ENCODE results near the gene C16orf89. TPM values are rescaled to one million over a fixed set of nuclear protein-coding genes. Genes with fewer than 3 reads are reported as not detected.

The C16orf89 gene
- total RNA-seq, 2 experiments from 2014 or later: not detected

DNA sequence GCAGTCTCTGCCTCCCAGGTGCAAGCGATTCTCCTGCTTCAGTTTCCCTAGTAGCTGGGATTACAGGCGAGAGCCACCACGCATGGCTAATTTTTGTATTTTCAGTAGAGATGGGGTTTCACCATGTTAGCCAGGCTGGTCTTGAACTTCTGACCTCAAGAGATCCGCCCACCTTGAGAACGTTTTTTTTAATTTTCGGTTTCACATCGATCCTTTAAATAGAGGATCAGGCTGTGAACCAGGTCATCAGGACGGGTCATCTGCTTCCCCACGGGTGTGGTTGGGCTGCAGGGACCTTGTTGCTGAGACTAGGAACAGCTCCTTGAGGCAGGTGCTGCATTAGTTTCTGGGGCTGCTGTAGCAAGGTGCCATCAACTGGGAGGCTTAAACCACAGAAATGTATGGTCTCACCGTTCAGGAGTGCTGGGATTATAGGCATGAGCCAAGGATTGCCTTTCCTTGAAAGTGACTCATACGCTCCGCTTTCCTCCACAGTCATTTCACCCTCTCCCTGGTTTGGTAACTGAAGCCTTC is 24.1 kb downstream of the C16orf89 start:
- DNase-seq (no peak), ATAC-seq (ENCODE audit: low read depth) (no peak)
- H3K36me3 Mint-ChIP-seq: no peaks in the 10 kb centered on the region
- no peaks in the 10 kb centered on the region for H3K4me1 Mint-ChIP-seq
- H3K9me3 Mint-ChIP-seq: no peaks in the 10 kb centered on the region
- H3K27ac Mint-ChIP-seq: no peak overlapping the region
- peaks cover 2% of the 10 kb centered on the region for H3K27me3 Mint-ChIP-seq
- POLR2A ChIA-PET: no interaction called here
- no peak overlapping the region for H3K4me3 Mint-ChIP-seq

DNA sequence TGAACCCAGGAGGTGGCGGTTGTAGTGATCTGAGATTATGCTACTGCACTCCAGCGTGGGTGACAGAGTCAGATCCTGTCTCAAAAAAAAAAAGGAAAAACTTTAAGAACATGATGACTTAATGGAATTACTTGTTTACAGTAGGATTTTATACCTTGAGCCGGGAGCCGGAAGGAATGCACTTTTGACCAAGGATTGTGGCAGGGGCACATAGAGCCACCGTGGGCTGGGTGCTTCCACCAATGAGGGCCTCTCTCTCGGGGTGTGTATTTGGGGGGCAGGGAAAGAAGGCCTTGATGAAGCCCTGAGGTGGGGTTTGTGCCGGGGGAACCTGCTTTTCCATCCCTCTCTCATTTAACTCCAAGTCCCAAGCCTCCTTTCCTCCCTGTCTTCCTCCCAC is 25.3 kb downstream of the C16orf89 start:
- POLR2A ChIA-PET: no interaction called here
- Mint-ChIP-seq H3K4me3 (no peak overlapping the region), H3K4me1 (no peaks in the 10 kb centered on the region), H3K27me3 (no peaks in the 10 kb centered on the region), H3K36me3 (no peaks in the 10 kb centered on the region), H3K27ac (no peak overlapping the region), H3K9me3 (no peaks in the 10 kb centered on the region)
- DNase-seq (no peak), ATAC-seq (ENCODE audit: low read depth) (no peak)

DNA sequence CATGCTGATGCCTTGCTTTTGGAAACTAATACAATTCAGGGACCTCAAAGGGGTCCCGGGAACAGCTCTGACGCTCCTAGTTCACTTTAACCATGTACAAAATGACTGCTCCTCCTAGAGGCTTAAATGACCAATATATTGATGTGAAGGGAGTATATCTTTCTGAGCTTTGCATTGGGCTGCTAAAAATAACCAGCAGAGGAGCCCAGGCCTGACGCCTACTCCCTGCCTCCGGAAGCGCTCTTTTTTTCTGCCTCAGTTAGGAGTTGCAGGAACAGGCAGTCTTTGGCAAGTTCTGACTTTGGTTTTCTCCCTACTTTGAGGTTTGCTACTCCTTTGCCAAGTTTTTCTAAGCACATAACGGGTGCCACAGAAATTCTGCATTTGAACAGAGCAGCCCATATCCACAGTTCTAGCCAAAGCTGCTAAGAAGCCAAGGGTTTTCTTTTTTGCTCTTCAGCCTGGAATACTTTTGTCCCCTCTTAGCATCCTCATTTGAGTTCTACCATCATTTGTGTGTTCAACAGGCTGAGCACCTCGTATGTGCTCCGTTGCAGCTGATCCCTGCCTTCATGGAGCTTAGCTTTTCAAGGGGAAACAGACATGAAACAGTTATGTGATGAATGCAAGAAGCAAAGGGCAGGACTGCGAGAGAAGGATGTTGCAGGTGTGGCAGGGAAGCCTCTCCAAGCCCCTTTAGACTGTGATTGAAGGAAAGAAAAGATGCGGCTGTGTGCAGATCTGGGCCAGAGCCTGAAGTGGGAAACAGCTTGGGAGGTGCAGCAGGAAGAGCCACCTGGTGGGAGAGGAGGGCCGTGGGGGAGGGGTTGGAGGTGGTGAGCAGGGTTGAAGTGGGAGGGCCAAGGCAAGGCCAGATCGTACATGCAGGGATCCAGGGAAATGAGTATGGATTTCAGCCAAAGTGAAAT is 29.3 kb downstream of the C16orf89 start:
- H3K36me3 Mint-ChIP-seq: no peaks in the 10 kb centered on the region
- no peak overlapping the region for H3K4me3 Mint-ChIP-seq
- no peaks in the 10 kb centered on the region for H3K9me3 Mint-ChIP-seq
- H3K4me1 Mint-ChIP-seq: peaks cover 8% of the 10 kb centered on the region
- POLR2A ChIA-PET: no interaction called here
- DNase-seq: no peak
- H3K27ac Mint-ChIP-seq: no peak overlapping the region
- ATAC-seq (ENCODE audit: low read depth): no peak
- H3K27me3 Mint-ChIP-seq: no peaks in the 10 kb centered on the region

DNA sequence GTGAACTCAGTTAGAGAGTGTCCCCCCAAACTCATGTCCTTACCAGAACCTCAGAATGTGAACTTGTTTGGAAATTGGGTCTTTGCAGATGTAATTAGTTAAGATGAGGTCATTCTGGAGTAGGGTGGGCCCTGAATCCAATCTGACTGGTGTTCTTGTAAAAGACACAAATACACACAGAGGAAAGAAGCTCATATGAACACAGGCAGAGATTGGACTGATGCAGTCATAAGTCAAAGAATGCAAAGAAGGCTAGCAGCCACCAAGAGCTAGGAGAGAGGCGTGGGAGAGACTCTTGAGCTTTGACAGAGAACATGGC is 29.9 kb downstream of the C16orf89 start:
- H3K27me3 Mint-ChIP-seq: no peaks in the 10 kb centered on the region
- H3K4me3 Mint-ChIP-seq: no peak overlapping the region
- H3K4me1 Mint-ChIP-seq: peaks cover 8% of the 10 kb centered on the region
- no peak for DNase-seq
- POLR2A ChIA-PET: no interaction called here
- H3K36me3 Mint-ChIP-seq: no peaks in the 10 kb centered on the region
- no peak for ATAC-seq (ENCODE audit: low read depth)
- H3K27ac Mint-ChIP-seq: no peak overlapping the region
- no peaks in the 10 kb centered on the region for H3K9me3 Mint-ChIP-seq

DNA sequence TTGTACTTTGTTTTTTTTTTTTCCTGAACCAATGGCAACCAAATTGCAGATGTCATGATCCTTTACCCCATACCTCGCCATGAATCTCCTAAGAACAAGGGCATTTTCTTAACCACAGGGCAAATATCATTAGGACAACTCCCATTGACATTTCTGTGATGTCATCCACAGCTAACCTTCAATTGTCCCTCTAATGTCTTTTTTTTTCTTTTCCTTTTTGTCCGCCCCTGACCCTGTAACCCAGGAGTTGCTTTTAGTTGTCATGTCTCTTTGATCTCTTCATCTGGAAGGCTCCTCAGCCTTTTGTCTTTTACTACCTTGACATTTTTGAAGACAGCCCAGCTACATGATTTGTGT is 31.6 kb downstream of the C16orf89 start:
- DNase-seq (no peak), ATAC-seq (ENCODE audit: low read depth) (no peak)
- H3K4me1 Mint-ChIP-seq: peaks cover 8% of the 10 kb centered on the region
- H3K27me3 Mint-ChIP-seq: no peaks in the 10 kb centered on the region
- H3K4me3 Mint-ChIP-seq: peak overlapping the region; percentile 83
- no peaks in the 10 kb centered on the region for H3K9me3 Mint-ChIP-seq
- H3K36me3 Mint-ChIP-seq: no peaks in the 10 kb centered on the region
- POLR2A ChIA-PET: interaction anchor here (0.5 to 1.3 kb wide), 4 partner anchors 27 to 64 kb away, joined by 3 to 9 read pairs (median 5); partner anchors contain the start of gene ALG1
- H3K27ac Mint-ChIP-seq: peak overlapping the region; percentile 76

DNA sequence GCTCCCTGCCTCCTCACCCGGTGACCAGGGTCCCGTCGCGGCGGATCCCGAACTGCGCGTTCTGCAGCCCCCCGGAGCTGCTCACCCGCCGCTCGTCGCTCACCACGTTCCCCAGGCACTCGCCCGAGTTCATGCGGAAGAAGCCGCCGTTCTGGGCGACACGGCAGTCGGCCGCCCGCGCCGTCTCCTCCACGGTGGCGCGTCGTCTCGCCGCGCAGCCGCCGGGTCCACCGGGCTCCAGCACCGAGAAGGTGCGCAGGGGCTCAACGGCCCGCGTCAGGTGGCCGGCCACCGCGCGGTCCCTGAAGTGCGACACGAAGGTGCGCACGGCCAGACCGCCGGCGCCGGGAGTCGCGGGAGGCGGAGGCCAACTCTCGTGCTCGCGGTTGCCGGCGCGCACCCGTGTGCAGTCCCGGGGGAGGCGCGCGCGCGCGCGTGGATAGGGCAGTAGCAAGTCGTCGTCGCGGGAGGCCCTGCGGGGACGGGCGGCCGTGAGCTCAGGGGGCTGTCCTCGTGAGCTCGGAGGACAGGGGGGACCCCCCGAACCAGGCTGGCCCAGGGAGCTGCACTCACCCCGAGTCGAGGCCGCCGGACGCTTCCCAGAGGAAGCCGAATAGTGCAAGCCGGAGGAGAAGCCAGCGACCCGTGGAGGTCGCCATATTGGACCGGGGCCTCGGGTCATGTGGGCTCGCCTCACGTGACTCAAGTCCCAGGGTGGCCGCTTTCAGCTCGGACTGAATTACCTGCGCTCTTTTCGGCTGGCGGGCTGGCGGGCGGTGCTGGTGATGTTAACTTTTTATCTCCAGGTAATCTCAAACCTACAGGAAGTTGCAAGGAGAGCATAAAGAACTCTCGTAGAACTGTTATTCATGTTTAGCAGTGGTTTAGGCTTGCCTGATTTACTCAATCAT is 32.2 kb downstream of the C16orf89 start, which contains the start of gene NAGPA:
Gene NAGPA (minus strand): TSS at position 680 of the 911 bp plus-strand sequence. CDS start 21 bp downstream, at position 659.
- Mint-ChIP-seq H3K9me3 (no peaks in the 10 kb centered on the region), H3K27me3 (no peaks in the 10 kb centered on the region), H3K27ac (peak within 1 kb of the TSS; percentile 76), H3K4me3 (peak within 1 kb of the TSS; percentile 83), H3K4me1 (peaks cover 10% of the 10 kb centered on the region), H3K36me3 (no peaks in the 10 kb centered on the region)
- peak; percentile 87 for DNase-seq
- POLR2A ChIA-PET: interaction anchor here (0.5 to 1.9 kb wide), 6 partner anchors 28 to 780 kb away, joined by 3 to 9 read pairs (median 5); partner anchors contain the start of gene ALG1
- peak; percentile 90 for ATAC-seq (ENCODE audit: low read depth)

DNA sequence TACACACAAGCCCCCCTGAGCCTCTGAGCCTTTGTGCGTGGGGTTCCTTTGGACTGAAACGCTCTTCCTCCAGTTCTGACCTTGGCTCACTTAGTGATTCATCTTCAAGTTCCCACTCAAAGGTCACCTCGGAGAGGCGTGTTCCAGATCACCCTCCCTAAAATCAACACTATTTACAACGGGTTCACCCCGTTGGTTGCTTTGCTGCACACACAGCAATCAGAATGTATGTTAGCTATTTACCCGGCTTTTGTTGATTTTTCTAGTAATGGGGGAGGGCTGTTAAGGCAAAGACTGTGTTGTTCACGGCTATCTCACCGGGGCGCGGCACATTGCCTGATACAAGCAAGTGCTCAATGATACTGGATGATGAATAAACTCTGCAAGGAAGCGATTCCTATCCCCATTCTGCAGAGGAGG is 33.0 kb downstream of the C16orf89 start:
- Mint-ChIP-seq H3K27ac (no peak overlapping the region), H3K4me1 (peaks cover 10% of the 10 kb centered on the region), H3K27me3 (no peaks in the 10 kb centered on the region), H3K36me3 (no peaks in the 10 kb centered on the region), H3K4me3 (peak overlapping the region; percentile 83), H3K9me3 (no peaks in the 10 kb centered on the region)
- DNase-seq (no peak), ATAC-seq (ENCODE audit: low read depth) (no peak)
- POLR2A ChIA-PET: interaction anchor here (1.1 to 1.9 kb wide), 2 partner anchors 39 to 779 kb away, joined by 3 to 6 read pairs; partner anchors contain the start of gene ALG1

DNA sequence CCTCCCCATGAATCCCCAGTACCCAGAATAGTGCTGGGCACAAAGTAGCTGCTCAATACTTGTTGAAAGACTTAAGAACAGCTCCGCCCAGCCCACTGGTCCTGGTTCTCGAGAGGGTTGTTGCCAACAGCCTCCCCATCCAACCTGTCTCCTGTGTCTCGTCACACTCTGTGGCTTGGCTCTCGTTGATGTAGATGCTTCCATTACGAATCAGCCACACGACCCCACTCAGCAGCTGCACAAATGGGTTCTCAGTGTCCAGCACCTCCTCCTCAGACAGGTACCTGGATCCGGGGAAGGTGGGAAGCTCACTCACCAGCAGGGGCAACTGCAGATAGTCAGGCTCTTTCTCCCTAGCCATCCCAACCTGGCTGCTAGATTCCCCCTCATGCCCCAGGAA is 34.2 kb downstream of the C16orf89 start:
- Mint-ChIP-seq H3K9me3 (no peaks in the 10 kb centered on the region), H3K27me3 (no peaks in the 10 kb centered on the region), H3K4me3 (no peak overlapping the region), H3K4me1 (peaks cover 10% of the 10 kb centered on the region), H3K27ac (no peak overlapping the region), H3K36me3 (no peaks in the 10 kb centered on the region)
- ATAC-seq (ENCODE audit: low read depth) (no peak), DNase-seq (no peak)
- POLR2A ChIA-PET: interaction anchor here (1.9 kb wide), 1 partner anchor 40 kb away, joined by 6 read pairs; the partner anchor contains the start of gene ALG1

DNA sequence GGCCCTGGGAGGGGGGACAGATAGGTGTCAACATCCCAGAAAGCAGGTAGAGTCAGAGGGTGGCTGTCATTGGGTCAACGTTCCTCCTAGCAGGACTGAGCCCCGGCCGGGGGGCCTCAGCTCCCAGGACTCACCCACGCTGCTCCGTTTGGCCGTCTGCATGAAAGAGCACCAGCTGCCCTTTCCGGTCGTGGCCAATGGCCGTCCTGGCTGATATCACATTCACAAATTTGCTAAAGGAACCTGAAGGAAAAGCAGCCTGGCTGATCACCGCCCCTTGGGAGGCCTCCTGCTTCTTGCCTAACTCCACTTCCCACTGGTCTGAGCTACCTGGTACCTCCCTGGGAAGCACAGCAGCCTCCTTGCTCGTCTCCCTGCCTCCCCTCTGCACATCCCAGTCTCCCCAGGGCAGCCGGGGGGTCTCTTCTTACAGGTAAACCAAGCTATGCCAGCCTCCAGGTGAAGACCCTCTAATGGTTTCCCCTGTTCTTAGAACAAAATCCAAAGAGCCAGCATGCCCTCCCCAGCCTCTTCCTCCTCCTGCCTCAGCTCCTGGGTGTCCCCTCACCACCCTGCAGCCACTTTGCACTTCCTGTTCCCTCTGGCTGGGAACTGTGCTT is 35.4 kb downstream of the C16orf89 start:
- no peak for DNase-seq
- Mint-ChIP-seq H3K27ac (no peak overlapping the region), H3K4me3 (no peak overlapping the region), H3K9me3 (no peaks in the 10 kb centered on the region), H3K27me3 (no peaks in the 10 kb centered on the region), H3K36me3 (no peaks in the 10 kb centered on the region), H3K4me1 (peaks cover 10% of the 10 kb centered on the region)
- POLR2A ChIA-PET: no interaction called here
- ATAC-seq (ENCODE audit: low read depth): no peak

DNA sequence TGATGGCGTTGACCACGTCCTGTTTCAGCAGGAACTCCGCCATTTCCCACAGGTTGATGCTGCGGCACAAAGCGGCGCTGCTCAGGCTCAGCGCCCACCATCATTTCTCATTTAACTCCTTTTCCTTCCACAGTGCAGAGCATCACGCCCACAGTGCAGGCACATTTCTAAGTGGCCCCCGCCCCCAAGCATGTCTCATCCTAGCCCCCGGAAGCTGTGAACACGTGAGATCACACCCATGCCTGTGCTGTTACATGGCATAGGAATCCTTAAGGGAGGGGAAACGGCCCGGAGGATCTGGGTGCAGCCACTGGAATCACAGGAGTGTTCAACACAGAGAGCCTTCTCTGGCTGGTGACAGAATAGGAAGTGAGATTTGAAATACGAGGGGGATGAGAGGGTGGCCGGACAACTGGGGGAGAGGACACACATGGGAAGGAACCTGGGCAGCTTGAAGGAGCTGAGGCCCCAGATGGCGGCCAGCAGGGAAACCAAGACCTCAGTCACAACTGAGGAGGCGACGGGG is 36.7 kb downstream of the C16orf89 start:
- H3K4me1 Mint-ChIP-seq: peaks cover 6% of the 10 kb centered on the region
- H3K27ac Mint-ChIP-seq: no peak overlapping the region
- no peak overlapping the region for H3K4me3 Mint-ChIP-seq
- no peaks in the 10 kb centered on the region for H3K27me3 Mint-ChIP-seq
- H3K9me3 Mint-ChIP-seq: no peaks in the 10 kb centered on the region
- POLR2A ChIA-PET: no interaction called here
- no peaks in the 10 kb centered on the region for H3K36me3 Mint-ChIP-seq
- DNase-seq (no peak), ATAC-seq (ENCODE audit: low read depth) (no peak)

DNA sequence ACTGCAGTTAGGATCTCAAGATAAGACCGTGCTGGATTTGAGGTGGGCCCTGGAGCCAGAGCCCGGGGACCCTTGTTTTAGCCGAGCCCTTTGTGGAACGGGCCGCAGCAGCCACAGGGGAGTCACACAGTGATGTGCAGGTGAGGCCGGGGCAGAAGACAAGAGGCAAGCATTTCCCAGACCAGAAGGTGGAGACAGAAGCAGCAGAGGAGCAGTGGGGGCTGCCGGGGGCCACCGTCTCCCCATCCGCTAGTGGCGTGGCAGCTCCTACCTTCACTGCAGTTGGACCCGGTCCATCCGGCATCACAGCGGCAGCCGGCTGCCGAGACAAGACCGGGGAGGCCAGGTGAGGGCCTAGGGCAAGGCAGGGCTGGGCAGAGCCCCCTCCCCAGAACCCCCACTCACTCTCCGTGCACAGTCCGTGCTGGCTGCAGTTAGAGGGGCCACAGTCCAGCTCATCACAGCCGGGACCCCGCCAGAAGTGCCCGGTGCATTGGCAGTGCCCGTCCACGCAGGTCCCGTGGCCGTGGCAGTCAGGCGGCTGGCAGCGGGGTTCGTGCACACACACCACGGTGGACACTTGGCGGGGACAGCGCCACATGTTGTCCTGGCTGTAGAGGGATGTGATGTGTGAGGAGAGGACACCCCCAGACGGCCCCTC is 38.1 kb downstream of the C16orf89 start:
- no peaks in the 10 kb centered on the region for H3K9me3 Mint-ChIP-seq
- no peaks in the 10 kb centered on the region for H3K36me3 Mint-ChIP-seq
- H3K27ac Mint-ChIP-seq: no peak overlapping the region
- H3K27me3 Mint-ChIP-seq: no peaks in the 10 kb centered on the region
- no peak for ATAC-seq (ENCODE audit: low read depth)
- POLR2A ChIA-PET: no interaction called here
- peaks cover 3% of the 10 kb centered on the region for H3K4me1 Mint-ChIP-seq
- no peak overlapping the region for H3K4me3 Mint-ChIP-seq
- no peak for DNase-seq

DNA sequence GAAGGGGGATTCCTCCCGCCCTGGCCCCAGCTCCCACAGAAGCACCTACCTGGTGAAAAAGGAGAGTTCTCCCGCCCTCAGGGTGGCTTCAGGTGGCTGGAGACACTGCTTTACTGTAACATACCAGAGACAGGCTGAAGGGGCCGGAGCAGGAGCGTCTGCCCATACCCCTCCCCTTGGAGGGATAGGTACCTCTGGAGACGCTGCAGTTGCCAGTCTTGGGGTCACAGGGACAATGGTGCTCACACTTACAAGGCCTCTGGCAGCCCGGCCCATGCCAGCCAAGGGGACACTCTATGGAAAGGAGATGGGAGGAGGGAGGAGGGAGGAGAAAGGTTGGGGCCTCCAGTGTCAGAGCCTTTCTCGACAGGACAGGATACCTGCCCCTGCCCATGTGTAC is 38.7 kb downstream of the C16orf89 start:
- no peaks in the 10 kb centered on the region for H3K27me3 Mint-ChIP-seq
- H3K36me3 Mint-ChIP-seq: no peaks in the 10 kb centered on the region
- DNase-seq (no peak), ATAC-seq (ENCODE audit: low read depth) (no peak)
- no peak overlapping the region for H3K4me3 Mint-ChIP-seq
- H3K9me3 Mint-ChIP-seq: no peaks in the 10 kb centered on the region
- POLR2A ChIA-PET: no interaction called here
- H3K27ac Mint-ChIP-seq: no peak overlapping the region
- peaks cover 1% of the 10 kb centered on the region for H3K4me1 Mint-ChIP-seq

Measured in activated naive CD8-positive, alpha-beta T cell treated with anti-CD3 and anti-CD28 coated beads, Interleukin-2, amount 10 ng/mL, durations not matched to agents 7 days and 5 days (primary cell).